ENCODE measurements around the gene CEP41. TPM values are rescaled to one million over a fixed set of nuclear protein-coding genes. Genes with fewer than 3 reads are reported as not detected.

Gene CEP41
- total and polyA plus RNA-seq, 10 of the 15 experiments (the other 5 are each of a cell fraction or from before 2014, with no cell fraction given): 11.4 to 43.0 (median 24.7) TPM

- no peaks in the 10 kb centered on the region for H3K79me2 ChIP-seq (ENCODE audit: control insufficient read depth, insufficient read depth, low read length)
- TF ChIP-seq SP1 (IDR thresholded peaks at IDR 0.05; ENCODE audit: low read depth, low read length) (no peak), ZNF274 (IDR thresholded peaks at IDR 0.05; ENCODE audit: insufficient read depth, insufficient read length) (no peak), ZZZ3 (IDR thresholded peaks at IDR 0.05; ENCODE audit: control insufficient read depth, insufficient read length, low read depth) (no peak), NRF1 (conservative IDR thresholded peaks at IDR 0.05; ENCODE audit: low read depth, low read length) (no peak)
- in situ Hi-C loops (cut with MboI) (no loop called here), intact Hi-C loops (cut with micrococcal nuclease; ENCODE audit: unreplicated experiment) (loop anchor here (5.0 kb wide), 1 partner anchor 248 kb away; no protein-coding TSS in a partner anchor)
- H3K9me3 ChIP-seq (replicated peaks; ENCODE audit: control insufficient read depth, insufficient read depth, low read length): no peaks in the 10 kb centered on the region; the same call in 2 of the 3 replicates
- 71% methylated on average over 21 of the region's 21 CpGs for WGBS (ENCODE audit: insufficient coverage, insufficient replicate concordance, low lambda C conversion rate, missing lambda C conversion rate)
- no peak for DNase-seq (ENCODE audit: low read depth, low spot score)
- BruUV-seq (replicated peaks): no TSS peak
- H3K4me1 ChIP-seq (ENCODE audit: control insufficient read depth, insufficient read depth, low read length): peaks cover 11% of the 10 kb centered on the region
- no peaks in the 10 kb centered on the region; a peak in 2 of 4 replicates for H3K27me3 ChIP-seq (replicated peaks in 1 of 2; ENCODE audit: control insufficient read depth in 2 of 2, insufficient read depth in 2 of 2, low read length in 1 of 2)
- no peak for ATAC-seq
- ChIA-PET CTCF (no interaction called here), POLR2A (no interaction called here), SMC1A (ENCODE audit: uncharacterized antibody, unreplicated experiment) (no interaction called here), RAD21 (ENCODE audit: unreplicated experiment) (no interaction called here)
- H3K9ac ChIP-seq (ENCODE audit: control insufficient read depth, insufficient read depth, low read length): no peak overlapping the region
- H4K20me1 ChIP-seq (ENCODE audit: control insufficient read depth, insufficient read depth): no peaks in the 10 kb centered on the region
- H3K27ac ChIP-seq (ENCODE audit: control insufficient read depth, insufficient read depth): no peak overlapping the region
- no peak overlapping the region for H2AFZ ChIP-seq (ENCODE audit: control insufficient read depth, low read depth, low read length)
- no peaks in the 10 kb centered on the region for H3K36me3 ChIP-seq (ENCODE audit: control insufficient read depth in 2 of 2, insufficient read depth in 2 of 2, low read length in 1 of 2)
- no peak for FAIRE-seq
- peak overlapping the region; percentile 83; the same call in 1 of the 2 replicates for H3K4me2 ChIP-seq (ENCODE audit: control insufficient read depth, insufficient read depth)
- H3K4me3 ChIP-seq: no peak overlapping the region
These were observed 49.5 kb upstream of the CEP41 start for GRCh38 chr7:130490311-130490791.

GRCh38 chr7:130489140-130489983 lies 48.5 kb upstream of the CEP41 start:
- ChIA-PET RAD21 (ENCODE audit: unreplicated experiment) (no interaction called here), CTCF (interaction anchor here (1.5 to 2.6 kb wide), 2 partner anchors 12 to 246 kb away, joined by 5 to 12 read pairs; no protein-coding TSS in a partner anchor), POLR2A (no interaction called here), SMC1A (ENCODE audit: uncharacterized antibody, unreplicated experiment) (interaction anchor here (1.4 kb wide), 1 partner anchor 78 kb away, joined by 5 read pairs; no protein-coding TSS in a partner anchor)
- H3K27ac ChIP-seq (ENCODE audit: control insufficient read depth, insufficient read depth): no peak overlapping the region
- FAIRE-seq: no peak
- no peaks in the 10 kb centered on the region for H3K36me3 ChIP-seq (ENCODE audit: control insufficient read depth in 2 of 2, insufficient read depth in 2 of 2, low read length in 1 of 2)
- in situ Hi-C loops (cut with MboI) (no loop called here), intact Hi-C loops (cut with micrococcal nuclease; ENCODE audit: unreplicated experiment) (loop anchor here (5.0 kb wide), 2 partner anchors 122 to 268 kb away; no protein-coding TSS in a partner anchor)
- H3K79me2 ChIP-seq (ENCODE audit: control insufficient read depth, insufficient read depth, low read length): no peaks in the 10 kb centered on the region
- DNase-seq (ENCODE audit: low read depth, low spot score): no peak
- ATAC-seq: no peak
- H3K4me1 ChIP-seq (ENCODE audit: control insufficient read depth, insufficient read depth, low read length): peaks cover 11% of the 10 kb centered on the region
- H3K27me3 ChIP-seq (replicated peaks in 1 of 2; ENCODE audit: control insufficient read depth in 2 of 2, insufficient read depth in 2 of 2, low read length in 1 of 2): no peaks in the 10 kb centered on the region; a peak in 2 of 4 replicates
- no peak overlapping the region for H3K4me3 ChIP-seq
- no peak overlapping the region for H2AFZ ChIP-seq (ENCODE audit: control insufficient read depth, low read depth, low read length)
- H3K4me2 ChIP-seq (ENCODE audit: control insufficient read depth, insufficient read depth): no peak overlapping the region
- BruUV-seq (replicated peaks): no TSS peak
- WGBS (ENCODE audit: insufficient coverage, insufficient replicate concordance, low lambda C conversion rate, missing lambda C conversion rate): 88% methylated on average over 10 of the region's 10 CpGs
- no peaks in the 10 kb centered on the region; the same call in 2 of the 3 replicates for H3K9me3 ChIP-seq (replicated peaks; ENCODE audit: control insufficient read depth, insufficient read depth, low read length)
- no peak overlapping the region for H3K9ac ChIP-seq (ENCODE audit: control insufficient read depth, insufficient read depth, low read length)
- H4K20me1 ChIP-seq (ENCODE audit: control insufficient read depth, insufficient read depth): no peaks in the 10 kb centered on the region
- TF ChIP-seq POU2F2 (IDR thresholded peaks at IDR 0.05; ENCODE audit: borderline replicate concordance, low read depth, low read length): no peak
- TF ChIP-seq BRCA1 (IDR thresholded peaks at IDR 0.05; ENCODE audit: low read depth, low read length): no peak
- no peak for TF ChIP-seq PML (IDR thresholded peaks at IDR 0.05; ENCODE audit: low read length)
- no peak for TF ChIP-seq RB1 (IDR thresholded peaks at IDR 0.05; ENCODE audit: borderline replicate concordance)
- no peak for TF ChIP-seq RCOR1 (conservative IDR thresholded peaks at IDR 0.05; ENCODE audit: low read depth, low read length)
- no peak for TF ChIP-seq ESRRA (IDR thresholded peaks at IDR 0.05; ENCODE audit: low read length)

Data from GM12878 (cell line).